ENCODE data around the gene MAP3K7CL. TPM values are rescaled to one million over a fixed set of nuclear protein-coding genes. Genes with fewer than 3 reads are reported as not detected.
A peak's percentile ranks its signal among the peaks of the same experiment; 100 is the strongest.

Gene MAP3K7CL
- total RNA-seq, 4 donors from 2014 or later, result 4.0 to 9.8 (median 9.3) TPM; not detected in 1

DNA sequence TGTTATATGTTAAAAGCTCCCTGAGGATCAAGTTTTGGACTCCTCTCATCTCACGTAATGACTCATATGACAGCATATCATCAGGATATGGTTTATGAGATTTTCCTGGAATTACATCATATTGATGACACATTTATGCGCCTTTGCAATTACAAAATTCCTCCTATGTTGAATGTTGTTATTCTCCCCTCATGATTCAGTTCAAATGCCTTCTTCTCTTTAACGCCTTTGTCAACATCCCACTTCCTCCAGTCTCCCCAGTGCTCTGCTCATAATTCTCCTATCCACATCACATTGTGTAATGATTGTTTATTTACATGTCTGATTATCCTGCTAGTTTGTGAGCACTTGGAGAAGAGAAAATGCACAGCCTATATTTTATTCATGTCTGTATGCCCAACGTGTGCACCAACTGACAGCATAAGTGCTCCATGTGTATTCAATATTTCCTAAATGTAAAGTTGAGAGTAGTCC is 87.4 kb downstream of the MAP3K7CL start:
- no peaks in the 10 kb centered on the region for H3K36me3 ChIP-seq
- in situ Hi-C loops (cut with MboI; ENCODE audit: low pct_ligation_motif_present in 1 of 4, low pct_unique_long_range_greater_than_20kb in 1 of 4, low sequenced_read_pairs in 3 of 4) (no loop called here), intact Hi-C loops (cut with DNase I; ENCODE audit: low total_unique reads) (no loop called here)
- WGBS, 2 donors (ENCODE audit: low coverage in 1 of 2), result 21 to 31% methylated on average over 2 to 4 of the region's 4 CpGs
- no peak for DNase-seq
- H3K4me1 ChIP-seq, result peaks cover 2 to 40% (median 24%) of the 10 kb centered on the region in 4 donors
- H3K27ac ChIP-seq, result peak overlapping the region; percentile 72 to 79 (median 75)
- no peaks in the 10 kb centered on the region for H3K27me3 ChIP-seq
- H3K9me3 ChIP-seq, result no peaks in the 10 kb centered on the region
- TF ChIP-seq CTCF (IDR thresholded peaks at IDR 0.05), result no peak
- TF ChIP-seq EP300 (IDR thresholded peaks at IDR 0.05; ENCODE audit: low read depth), result no peak
- TF ChIP-seq POLR2A (IDR thresholded peaks at IDR 0.05), result no peak
- peak; percentile 39 to 82 (median 63) for TF ChIP-seq POLR2AphosphoS5 (IDR thresholded peaks at IDR 0.05)
- no peak overlapping the region for H3K4me3 ChIP-seq

GRCh38 chr21:29218749-29219148 is 88.3 kb downstream of the MAP3K7CL start:
- no peak for TF ChIP-seq EP300 (IDR thresholded peaks at IDR 0.05; ENCODE audit: low read depth)
- TF ChIP-seq CTCF (IDR thresholded peaks at IDR 0.05), result no peak
- no peak for TF ChIP-seq POLR2A (IDR thresholded peaks at IDR 0.05)
- no peak for TF ChIP-seq POLR2AphosphoS5 (IDR thresholded peaks at IDR 0.05)
- H3K27me3 ChIP-seq, result no peaks in the 10 kb centered on the region
- no peaks in the 10 kb centered on the region for H3K9me3 ChIP-seq
- no peak overlapping the region for H3K4me3 ChIP-seq
- in situ Hi-C loops (cut with MboI; ENCODE audit: low pct_ligation_motif_present in 1 of 4, low pct_unique_long_range_greater_than_20kb in 1 of 4, low sequenced_read_pairs in 3 of 4) (no loop called here), intact Hi-C loops (cut with DNase I; ENCODE audit: low total_unique reads) (no loop called here)
- H3K27ac ChIP-seq, result peak overlapping the region; percentile 72 to 79 (median 75)
- peak; percentile 38 for DNase-seq
- H3K4me1 ChIP-seq, result peaks cover 2 to 40% (median 24%) of the 10 kb centered on the region in 4 donors
- no peaks in the 10 kb centered on the region for H3K36me3 ChIP-seq
- 65 to 70% methylated on average over 1 of the region's 1 CpG for WGBS, 2 donors (ENCODE audit: low coverage in 1 of 2)

DNA sequence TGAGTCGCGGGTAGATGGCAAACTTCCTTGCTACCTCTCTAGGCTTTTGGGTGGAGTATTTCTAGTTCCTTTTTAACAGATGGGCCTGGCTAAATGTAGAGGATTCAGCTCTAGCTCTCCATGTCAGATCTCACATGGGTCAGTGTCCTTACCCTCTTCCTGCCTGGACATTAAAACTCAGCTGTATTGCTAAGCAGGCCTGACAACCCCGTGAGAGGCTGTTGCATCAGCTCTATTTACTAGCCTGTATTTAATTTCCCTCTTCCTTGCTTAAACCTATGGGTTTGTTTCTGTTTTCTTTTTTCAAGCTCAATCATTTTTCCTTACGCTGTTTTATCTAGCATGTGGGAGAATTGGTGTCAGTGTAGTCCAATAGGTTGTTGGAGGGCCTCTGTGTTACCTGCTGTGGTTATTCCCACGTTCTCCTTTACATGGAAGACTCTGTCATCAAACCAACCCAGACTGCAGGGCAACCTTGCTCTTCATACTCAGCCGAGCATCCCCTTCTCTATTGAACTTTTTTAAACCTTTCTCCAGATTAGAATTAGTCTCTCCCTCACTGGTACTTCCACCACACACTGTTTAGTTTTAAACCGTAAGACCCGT is 88.8 kb downstream of the MAP3K7CL start:
- DNase-seq, result peak; percentile 44
- no peaks in the 10 kb centered on the region for H3K27me3 ChIP-seq
- H3K4me3 ChIP-seq, result no peak overlapping the region
- TF ChIP-seq EP300 (IDR thresholded peaks at IDR 0.05; ENCODE audit: low read depth) (no peak), CTCF (IDR thresholded peaks at IDR 0.05) (no peak), POLR2AphosphoS5 (IDR thresholded peaks at IDR 0.05) (no peak), POLR2A (IDR thresholded peaks at IDR 0.05) (no peak)
- intact Hi-C loops (cut with DNase I; ENCODE audit: low total_unique reads) (no loop called here), in situ Hi-C loops (cut with MboI; ENCODE audit: low pct_ligation_motif_present in 1 of 4, low pct_unique_long_range_greater_than_20kb in 1 of 4, low sequenced_read_pairs in 3 of 4) (no loop called here)
- WGBS, 2 donors (ENCODE audit: low coverage in 1 of 2), result 55 to 69% methylated on average over 8 of the region's 8 CpGs
- H3K36me3 ChIP-seq, result no peaks in the 10 kb centered on the region
- H3K4me1 ChIP-seq, result peaks cover 2 to 40% (median 24%) of the 10 kb centered on the region in 4 donors
- H3K9me3 ChIP-seq, result no peaks in the 10 kb centered on the region
- H3K27ac ChIP-seq, result peak overlapping the region; percentile 72 to 79 (median 75)

GRCh38 chr21:29221253-29221744 is 90.9 kb downstream of the MAP3K7CL start:
- intact Hi-C loops (cut with DNase I; ENCODE audit: low total_unique reads) (no loop called here), in situ Hi-C loops (cut with MboI; ENCODE audit: low pct_ligation_motif_present in 1 of 4, low pct_unique_long_range_greater_than_20kb in 1 of 4, low sequenced_read_pairs in 3 of 4) (loop anchor here in 1 of 4 donors (5.0 kb wide), 1 partner anchor 66 kb away; no protein-coding TSS in a partner anchor)
- no peak overlapping the region for H3K27ac ChIP-seq
- H3K27me3 ChIP-seq, result no peaks in the 10 kb centered on the region
- H3K4me3 ChIP-seq, result no peak overlapping the region
- TF ChIP-seq POLR2A (IDR thresholded peaks at IDR 0.05) (no peak), EP300 (IDR thresholded peaks at IDR 0.05; ENCODE audit: low read depth) (no peak), POLR2AphosphoS5 (IDR thresholded peaks at IDR 0.05) (no peak), CTCF (IDR thresholded peaks at IDR 0.05) (no peak)
- H3K9me3 ChIP-seq, result no peaks in the 10 kb centered on the region
- 91 to 98% methylated on average over 5 of the region's 5 CpGs for WGBS, 2 donors (ENCODE audit: low coverage in 1 of 2)
- no peak for DNase-seq
- no peaks in the 10 kb centered on the region for H3K36me3 ChIP-seq
- peaks cover 1 to 32% (median 14%) of the 10 kb centered on the region in 4 donors for H3K4me1 ChIP-seq

Measured in transverse colon (tissue), 4 donors.